HG03175 (cell line): ENCODE results near the gene POU6F2.

Source experiments
- ATAC-seq: cut with Tn5 transposase; IDR thresholded peaks from one replicate; pipeline ENCODE4 v1.9.1; 2021; ENCODE audit warnings: mild to moderate bottlenecking, moderate library complexity; ENCODE audit not compliant: unreplicated experiment

POU6F2 gene

DNA sequence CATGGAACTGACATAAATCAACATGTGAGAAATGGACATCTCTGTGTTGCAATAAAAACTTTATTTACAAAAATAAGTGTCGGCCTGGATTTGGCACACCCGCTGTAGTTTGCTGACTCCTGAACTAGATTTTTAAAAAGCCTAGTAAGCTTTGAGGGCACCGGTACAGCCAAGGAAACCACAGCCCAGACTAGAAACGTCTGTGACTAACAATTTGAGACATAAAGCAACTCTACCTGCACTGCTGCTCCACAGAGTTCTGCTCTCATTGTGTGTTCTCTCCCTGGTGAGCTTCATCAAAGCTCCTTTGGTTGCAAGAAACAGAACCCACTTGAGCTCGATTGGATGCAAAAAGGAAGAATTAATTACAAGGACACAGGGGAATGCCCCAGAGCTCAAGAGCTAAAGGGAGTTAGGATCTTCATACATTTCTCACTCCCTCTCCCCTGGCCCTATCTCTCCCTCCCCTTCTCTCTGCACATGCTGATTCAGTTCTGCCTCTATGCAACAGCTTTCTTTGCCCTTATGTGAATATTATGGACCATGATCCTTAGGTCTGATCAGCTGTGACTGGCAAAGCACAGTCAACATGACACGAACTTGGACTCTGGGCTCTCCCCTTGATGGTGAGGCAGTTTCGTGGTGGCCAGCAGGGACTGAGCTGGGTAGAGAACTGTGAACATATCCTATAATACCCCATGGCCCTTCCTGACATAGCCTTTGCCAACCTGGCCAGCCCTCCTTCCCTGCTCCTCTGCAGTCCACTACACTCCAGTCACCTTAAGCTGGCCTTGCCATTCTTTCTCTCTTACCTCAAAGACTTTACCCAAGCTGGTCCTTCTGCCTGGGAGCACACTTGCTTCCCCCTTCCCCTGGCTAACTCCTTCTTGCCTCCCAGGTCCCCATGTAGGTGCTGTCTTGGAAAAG lies 511.0 kb downstream of the POU6F2 start:
- ATAC-seq = no peak

DNA sequence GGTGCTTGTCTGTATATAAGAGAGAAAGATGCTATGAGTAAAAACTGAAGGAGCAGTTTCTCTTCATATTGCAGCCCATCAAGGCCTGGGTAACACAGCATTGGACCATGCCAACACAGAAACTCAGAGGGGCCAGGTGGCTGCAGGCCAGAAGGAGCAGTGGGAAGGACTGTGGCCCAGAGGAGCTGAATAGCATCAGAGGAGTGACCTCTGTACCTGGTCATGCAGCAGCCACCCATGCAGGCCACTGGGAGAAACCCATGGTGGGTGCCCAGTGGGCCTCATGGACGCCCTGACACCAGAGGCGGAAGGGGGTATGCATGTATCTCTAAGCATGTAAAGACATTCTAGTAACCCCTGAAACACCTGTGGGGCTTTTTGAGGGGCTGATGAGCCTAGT lies 512.6 kb downstream of the POU6F2 start:
- ATAC-seq = no peak

DNA sequence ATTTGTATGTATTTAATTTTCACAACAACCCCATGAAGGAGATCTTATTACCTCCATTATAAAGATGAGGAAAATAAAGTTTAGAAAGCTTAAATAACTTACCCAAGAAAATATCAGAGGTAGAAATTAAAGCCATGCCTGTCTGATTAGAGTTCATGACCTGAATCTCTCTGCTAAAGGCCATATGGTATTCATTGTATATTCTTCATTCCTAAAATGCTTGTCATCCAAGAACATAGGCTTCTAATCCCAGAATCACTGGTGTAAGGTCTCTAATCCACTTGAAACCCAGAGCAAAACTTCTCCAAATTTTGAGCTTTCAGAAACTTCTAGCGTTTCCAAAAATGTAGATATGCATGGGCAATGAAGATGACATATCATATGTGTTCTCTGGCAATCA lies 516.2 kb downstream of the POU6F2 start:
- ATAC-seq = no peak

DNA sequence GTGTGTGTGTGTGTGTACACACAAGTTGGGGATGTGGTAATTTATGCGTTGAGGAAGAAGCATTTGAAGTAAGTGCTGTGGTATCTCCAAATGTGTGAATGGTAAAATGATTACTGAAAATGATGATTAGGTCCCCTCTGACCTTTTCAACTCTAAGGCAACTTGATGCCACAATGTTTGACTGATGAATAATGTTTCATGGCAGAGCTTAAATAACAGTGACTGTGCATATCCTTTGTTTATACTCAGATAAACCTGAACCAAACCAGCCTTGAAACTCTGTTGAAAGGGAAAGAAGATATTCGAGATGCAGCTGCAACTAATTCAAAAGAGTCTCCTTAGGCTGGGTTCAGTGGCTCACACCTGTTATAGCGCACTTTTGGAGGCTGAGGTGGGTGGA lies 523.6 kb downstream of the POU6F2 start:
- ATAC-seq = no peak

DNA sequence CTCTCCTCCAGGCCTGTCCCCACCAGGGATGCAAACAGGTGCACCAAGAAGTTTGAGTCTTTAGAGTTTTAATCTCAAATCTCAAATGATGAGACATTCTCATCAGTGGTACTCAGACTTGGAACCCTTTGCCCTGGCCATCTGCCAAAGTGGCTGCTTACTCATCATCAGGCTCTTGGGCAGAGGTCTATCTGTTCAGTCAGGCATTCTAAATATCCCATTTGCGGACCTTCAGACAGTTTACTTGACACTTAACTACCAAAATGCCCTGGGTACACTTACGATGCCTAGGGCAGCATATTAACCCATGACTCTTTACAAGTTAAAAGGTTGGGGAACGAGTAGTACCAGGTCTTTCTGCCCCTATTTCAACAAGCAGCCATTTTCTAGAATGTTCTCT lies 527.3 kb downstream of the POU6F2 start:
- ATAC-seq = no peak

DNA sequence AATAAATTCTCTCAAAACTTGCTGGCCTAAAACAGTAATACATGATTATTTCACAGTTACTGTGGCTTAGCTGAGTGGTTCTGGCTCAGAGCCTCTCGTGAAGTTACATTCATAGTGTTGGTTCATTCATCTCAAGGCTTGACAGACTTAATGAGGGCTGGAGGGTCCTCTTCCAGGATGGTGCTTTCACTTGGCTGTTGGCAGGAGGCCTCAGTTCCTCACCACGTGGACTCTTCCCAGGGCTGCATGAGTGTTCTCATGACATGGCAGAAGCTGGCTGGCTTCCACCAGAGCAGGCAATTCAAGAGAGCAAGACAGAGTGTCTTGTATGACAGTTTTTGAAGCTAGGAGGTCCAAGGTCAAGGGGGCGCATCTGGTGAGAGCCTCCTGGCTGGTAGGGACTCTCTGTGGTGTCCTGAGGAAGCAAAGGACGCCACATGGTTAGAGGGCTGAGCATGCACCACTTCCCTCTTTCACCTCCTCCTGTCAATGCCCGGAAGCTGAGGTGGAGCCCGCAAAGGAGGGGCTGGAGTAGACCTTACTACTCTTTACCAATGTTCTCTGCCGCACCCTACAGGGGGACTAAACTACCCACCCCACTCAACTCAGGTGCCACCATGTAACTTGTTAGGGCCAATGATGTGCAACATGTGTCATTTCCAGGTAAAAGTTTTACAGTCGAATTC lies 530.3 kb downstream of the POU6F2 start:
- ATAC-seq = no peak

DNA sequence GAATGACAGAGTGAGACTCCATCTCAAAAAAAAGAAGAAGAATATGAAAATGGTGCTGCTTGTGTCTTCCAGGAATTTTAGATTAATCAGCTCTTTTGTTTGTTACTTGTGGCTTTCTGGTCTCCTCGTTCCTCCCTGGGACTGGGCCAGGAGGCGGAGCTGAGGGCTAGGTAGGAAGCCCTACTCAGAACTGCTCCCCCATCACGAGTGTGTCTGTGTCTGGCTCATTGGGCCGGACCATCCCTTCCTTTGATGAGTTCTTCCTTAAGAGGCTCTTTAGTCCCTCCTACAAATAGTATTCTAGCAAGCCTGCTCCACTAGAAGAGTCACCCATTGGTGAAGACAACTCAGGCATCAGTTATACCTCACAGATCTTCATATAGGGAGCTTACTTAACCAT lies 531.7 kb downstream of the POU6F2 start:
- ATAC-seq = no peak

DNA sequence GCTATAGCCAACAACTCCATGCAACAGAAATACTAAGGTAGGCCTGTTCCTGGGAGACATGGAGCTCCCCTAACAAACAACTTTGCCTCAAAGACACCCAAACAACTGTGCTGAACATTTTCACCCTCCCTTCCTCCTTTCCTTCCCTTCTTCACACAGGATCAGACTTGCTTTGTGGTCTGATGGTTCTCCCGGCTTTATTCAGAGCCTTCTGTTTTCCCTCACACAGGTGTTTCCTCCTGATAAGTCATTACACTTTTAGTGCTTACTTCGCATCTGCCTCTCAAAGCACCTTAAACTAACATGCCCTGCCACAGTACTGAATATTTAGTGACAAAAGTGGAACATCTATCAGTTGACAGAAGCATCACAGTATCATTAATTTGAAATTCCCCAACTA lies 532.2 kb downstream of the POU6F2 start:
- ATAC-seq = no peak

DNA sequence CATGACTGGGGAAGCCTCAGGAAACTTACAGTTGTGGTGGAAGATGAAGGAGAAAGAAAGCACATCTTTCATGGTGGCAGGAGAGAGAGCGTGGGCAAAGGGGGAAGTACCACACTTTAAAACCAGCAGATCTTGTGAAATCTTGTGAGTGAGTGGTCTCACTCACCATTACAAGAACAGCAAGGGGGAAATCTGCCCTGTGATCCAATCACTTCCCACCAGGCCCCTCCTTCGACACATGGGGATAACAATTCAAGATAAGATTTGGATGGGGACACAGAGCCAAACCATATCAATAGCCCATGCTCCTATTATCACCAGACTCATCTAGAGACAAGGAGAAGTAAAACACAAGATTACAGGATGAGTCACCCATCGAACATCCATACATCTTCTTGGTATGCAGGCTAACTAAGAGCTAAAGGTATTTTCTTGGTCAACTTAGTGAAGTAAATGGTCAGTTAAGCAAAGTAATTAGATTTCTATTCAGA lies 533.2 kb downstream of the POU6F2 start:
- ATAC-seq = no peak

DNA sequence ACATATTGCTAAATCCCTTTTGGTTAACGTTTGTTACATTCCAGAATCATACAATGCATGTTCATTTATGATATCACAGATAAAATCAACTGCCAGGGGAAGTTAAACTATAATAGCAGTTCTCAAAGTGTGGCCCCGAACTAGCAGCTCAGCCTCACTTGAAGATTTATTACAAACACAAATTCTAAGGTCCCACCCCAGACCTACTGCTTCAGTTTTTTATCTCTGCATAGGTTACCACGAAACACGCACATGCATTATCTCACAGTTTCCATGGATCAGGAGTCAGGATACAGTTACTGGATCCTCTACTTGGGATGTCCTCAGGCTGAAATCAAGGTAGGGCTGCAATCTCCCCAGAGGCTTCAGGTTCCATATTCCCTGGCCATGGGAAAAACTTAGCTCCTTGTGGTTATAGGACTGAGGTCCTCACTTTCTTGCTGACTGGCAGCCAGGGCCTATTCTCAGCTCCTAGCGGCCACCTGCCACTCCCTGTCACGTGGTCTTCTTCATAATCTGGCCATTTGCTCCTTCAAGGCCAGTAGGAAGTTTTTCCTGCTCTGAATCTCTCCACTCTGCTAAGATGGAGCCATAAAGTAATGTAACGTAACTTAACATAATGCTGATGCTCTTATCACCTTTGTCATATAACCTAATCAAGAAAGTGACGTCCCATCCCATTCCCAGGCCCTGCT lies 538.0 kb downstream of the POU6F2 start:
- ATAC-seq = no peak

DNA sequence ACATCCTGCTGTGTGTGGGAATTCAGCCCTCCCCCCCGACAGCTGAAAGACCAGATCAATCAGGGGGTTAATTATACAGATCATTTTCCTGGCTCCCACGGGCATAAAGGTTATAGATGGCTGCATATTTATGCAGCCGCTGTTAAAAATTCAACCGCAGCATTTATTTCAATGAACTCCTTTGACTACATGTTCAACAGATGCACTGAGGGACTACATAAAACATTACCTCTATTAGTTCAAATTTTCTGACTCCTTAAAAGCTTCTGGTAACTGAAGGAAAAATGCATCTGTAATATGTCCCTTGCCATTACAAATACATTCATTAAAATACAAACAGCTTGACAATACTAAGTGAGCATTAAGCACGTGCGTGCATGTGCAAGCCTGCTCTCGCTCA lies 538.8 kb downstream of the POU6F2 start:
- no peak for ATAC-seq

DNA sequence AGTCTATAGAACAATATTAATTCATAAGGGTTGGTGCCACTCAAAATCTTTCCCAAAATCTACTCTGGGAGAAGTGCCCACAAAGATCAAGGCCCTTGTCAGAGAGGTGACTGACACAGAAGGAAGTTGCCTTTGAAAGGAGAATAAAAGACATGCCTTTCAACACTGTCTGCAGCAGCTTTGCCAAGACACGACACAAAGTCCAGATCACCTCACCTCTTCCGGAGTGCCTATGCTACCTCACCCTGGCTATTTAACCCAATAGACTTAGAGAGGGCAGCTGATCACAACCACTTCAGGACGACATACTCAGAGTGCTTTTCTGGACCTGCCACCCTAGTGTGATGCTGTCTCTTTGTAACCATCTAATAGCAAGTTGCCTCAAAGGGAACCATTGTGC lies 539.5 kb downstream of the POU6F2 start:
- ATAC-seq = no peak
